Measurements from ENCODE around the gene HNRNPA3. TPM values are rescaled to one million over a fixed set of nuclear protein-coding genes. Genes with fewer than 3 reads are reported as not detected.
A peak's percentile ranks its signal among the peaks of the same experiment; 100 is the strongest.

Gene HNRNPA3
- total RNA-seq, 4 donors from 2014 or later: 37.8 to 99.9 (median 43.8) TPM

GRCh38 chr2:177262958-177263450 is 50.4 kb downstream of the HNRNPA3 start:
- Histone ChIP-seq H3K27me3 (no peaks in the 10 kb centered on the region), H3K27ac (peak overlapping the region; percentile 100), H3K4me3 (peak overlapping the region; percentile 93), H3K36me3 (no peaks in the 10 kb centered on the region), H3K9me3 (no peaks in the 10 kb centered on the region), H3K4me1 (peaks cover 64% of the 10 kb centered on the region)
- DNase-seq (ENCODE audit: low spot score in 2 of 2): no peak
- WGBS: 1% methylated on average over 6 of the region's 6 CpGs
- TF ChIP-seq CTCF (IDR thresholded peaks at IDR 0.05) (no peak), POLR2AphosphoS5 (IDR thresholded peaks at IDR 0.05) (no peak), POLR2A (IDR thresholded peaks at IDR 0.05) (no peak), EP300 (IDR thresholded peaks at IDR 0.05) (no peak)

- peak overlapping the region; percentile 93 for H3K4me3 ChIP-seq
- peaks cover 67% of the 10 kb centered on the region for H3K4me1 ChIP-seq
- peak overlapping the region; percentile 100 for H3K27ac ChIP-seq
- H3K36me3 ChIP-seq: no peaks in the 10 kb centered on the region
- no peaks in the 10 kb centered on the region for H3K9me3 ChIP-seq
- no peaks in the 10 kb centered on the region for H3K27me3 ChIP-seq
- TF ChIP-seq POLR2AphosphoS5 (IDR thresholded peaks at IDR 0.05) (peak; percentile 92 to 100 (median 98)), EP300 (IDR thresholded peaks at IDR 0.05) (no peak), POLR2A (IDR thresholded peaks at IDR 0.05) (peak in 1 of 2 donors; percentile 80), CTCF (IDR thresholded peaks at IDR 0.05) (peak; percentile 91)
- peak; percentile 99 for DNase-seq (ENCODE audit: low spot score in 2 of 2)
- 0% methylated on average over 18 of the region's 81 CpGs for WGBS
These were observed 51.0 kb downstream of the HNRNPA3 start for GRCh38 chr2:177263451-177264208.

DNA sequence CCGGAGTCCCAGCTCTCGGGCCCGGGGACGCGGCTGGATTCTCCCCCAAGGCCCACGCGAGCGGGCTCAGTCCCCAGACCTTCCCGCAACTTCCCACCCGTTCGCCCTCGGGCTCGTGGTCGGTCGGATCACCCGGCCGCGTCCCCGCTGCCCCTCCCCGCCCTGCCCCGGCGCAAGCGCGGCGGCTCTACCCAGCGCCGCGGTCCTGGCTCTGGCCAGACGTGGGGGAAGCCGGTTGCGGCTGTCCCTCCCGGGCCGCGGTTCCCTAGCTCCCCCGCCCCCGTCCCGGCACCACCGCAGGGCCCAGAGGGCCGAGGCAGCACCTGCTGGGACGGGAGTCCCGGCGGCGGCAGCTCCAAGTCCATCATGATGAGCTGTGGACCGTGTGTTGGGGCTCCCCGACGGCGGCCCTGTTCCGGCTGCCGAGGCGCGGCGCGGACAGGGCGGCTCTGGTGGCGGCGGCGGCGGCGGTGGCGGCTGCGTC is 51.7 kb downstream of the HNRNPA3 start:
- Histone ChIP-seq H3K4me3 (peak overlapping the region; percentile 93), H3K27ac (peak overlapping the region; percentile 100), H3K9me3 (no peaks in the 10 kb centered on the region), H3K27me3 (no peaks in the 10 kb centered on the region), H3K36me3 (no peaks in the 10 kb centered on the region), H3K4me1 (peaks cover 65% of the 10 kb centered on the region)
- 0% methylated on average over 13 of the region's 61 CpGs for WGBS
- peak in 1 of 2 donors; percentile 83 for DNase-seq (ENCODE audit: low spot score in 2 of 2)
- TF ChIP-seq EP300 (IDR thresholded peaks at IDR 0.05) (no peak), POLR2AphosphoS5 (IDR thresholded peaks at IDR 0.05) (no peak)

DNA sequence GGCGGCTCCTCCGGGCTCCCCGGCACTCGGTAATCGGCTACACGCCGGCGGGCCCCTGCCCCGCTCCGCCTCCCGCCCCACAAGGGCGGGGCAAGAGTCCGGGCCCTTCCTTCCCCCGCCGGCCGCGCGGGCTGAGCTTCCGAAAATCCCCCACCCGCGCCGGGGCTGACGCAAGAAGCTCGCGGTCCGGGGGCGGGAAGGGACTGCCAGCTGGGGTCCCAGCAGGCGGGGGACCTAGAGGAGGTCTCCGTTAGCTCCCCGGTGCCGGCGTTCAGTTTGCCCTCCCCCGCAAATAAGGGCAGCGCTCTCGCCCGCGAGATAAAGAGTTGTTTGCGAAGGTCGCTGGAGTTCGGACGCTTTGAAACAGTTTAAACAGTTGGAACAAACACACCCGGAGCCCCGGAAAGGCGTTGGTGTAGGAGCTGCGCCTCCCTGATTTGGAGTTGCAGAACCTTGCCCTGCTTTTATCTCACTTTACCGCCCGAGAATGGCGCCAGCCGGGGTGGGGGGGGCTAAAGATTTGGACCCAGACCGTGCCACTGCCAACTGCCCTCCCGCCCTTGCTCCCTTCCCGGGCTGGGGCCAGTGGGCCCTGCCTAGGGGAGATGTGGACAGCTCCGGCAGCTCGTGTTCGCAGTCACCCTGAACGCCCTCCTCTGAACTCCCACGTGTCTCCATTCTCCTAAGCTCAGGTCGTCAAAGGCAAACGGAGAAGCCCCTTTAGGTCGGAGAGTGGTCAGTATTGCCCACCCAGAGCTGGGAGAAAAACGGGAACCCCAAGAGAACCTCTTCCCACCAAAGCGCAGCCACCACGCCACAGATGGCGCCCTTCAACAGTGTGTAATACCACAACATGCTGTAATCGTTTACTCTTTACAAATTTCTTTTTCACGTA is 52.3 kb downstream of the HNRNPA3 start, which contains the start of gene NFE2L2:
Gene NFE2L2, minus strand, starts transcription at position 35 of the 895 bp plus-strand sequence. CDS start 151 bp downstream, outside the sequence.
- no peaks in the 10 kb centered on the region for H3K36me3 ChIP-seq
- WGBS: 0% methylated on average over 37 of the region's 66 CpGs
- peak within 1 kb of the TSS; percentile 93 for H3K4me3 ChIP-seq
- peaks cover 65% of the 10 kb centered on the region for H3K4me1 ChIP-seq
- no peaks in the 10 kb centered on the region for H3K9me3 ChIP-seq
- TF ChIP-seq POLR2A (IDR thresholded peaks at IDR 0.05) (peak; percentile 78 to 98), POLR2AphosphoS5 (IDR thresholded peaks at IDR 0.05) (peak; percentile 67 to 92 (median 71)), CTCF (IDR thresholded peaks at IDR 0.05) (no peak), EP300 (IDR thresholded peaks at IDR 0.05) (no peak)
- peak within 1 kb of the TSS; percentile 100 for H3K27ac ChIP-seq
- peak; percentile 96 for DNase-seq (ENCODE audit: low spot score in 2 of 2)
- no peaks in the 10 kb centered on the region for H3K27me3 ChIP-seq

All from suprapubic skin (tissue), 4 donors.